ENCODE results near the gene DACT1. TPM values are rescaled to one million over a fixed set of nuclear protein-coding genes. Genes with fewer than 3 reads are reported as not detected.

Gene DACT1
- total and polyA plus RNA-seq, 10 of the 15 experiments (the other 5 are each of a cell fraction or from before 2014, with no cell fraction given), result 0.13 to 2.9 (median 0.91) TPM

DNA sequence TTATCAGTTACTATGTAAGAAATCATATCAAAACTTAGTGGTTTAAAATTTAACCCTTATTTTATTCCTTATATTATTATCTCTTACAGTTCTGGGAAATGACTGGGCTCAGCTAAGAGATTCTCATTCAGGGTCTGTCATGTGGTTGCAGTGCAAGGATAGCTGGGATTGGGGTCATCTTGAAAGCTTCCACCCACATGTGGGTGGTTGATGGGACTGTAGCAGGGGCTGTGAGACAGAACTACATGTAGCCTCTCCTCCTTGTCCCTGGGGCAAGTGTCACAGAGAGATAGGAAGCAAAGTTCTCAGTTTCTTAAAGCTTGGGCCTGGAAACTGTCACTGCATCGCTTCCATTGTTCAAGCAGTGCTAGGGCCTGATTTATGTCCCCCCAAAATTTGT, 57.8 kb downstream of the DACT1 start:
- BruUV-seq (replicated peaks), result no TSS peak
- Histone ChIP-seq H2AFZ (ENCODE audit: control insufficient read depth, low read depth, low read length) (no peak overlapping the region), H3K4me2 (ENCODE audit: control insufficient read depth, insufficient read depth) (no peak overlapping the region), H3K9me3 (replicated peaks; ENCODE audit: control insufficient read depth, insufficient read depth, low read length) (no peaks in the 10 kb centered on the region), H3K27ac (ENCODE audit: control insufficient read depth, insufficient read depth) (no peak overlapping the region), H3K4me1 (ENCODE audit: control insufficient read depth, insufficient read depth, low read length) (no peaks in the 10 kb centered on the region), H4K20me1 (ENCODE audit: control insufficient read depth, insufficient read depth) (no peaks in the 10 kb centered on the region), H3K27me3 (replicated peaks in 1 of 2; ENCODE audit: control insufficient read depth in 2 of 2, insufficient read depth in 2 of 2, low read length in 1 of 2) (no peaks in the 10 kb centered on the region), H3K9ac (ENCODE audit: control insufficient read depth, insufficient read depth, low read length) (no peak overlapping the region), H3K4me3 (no peak overlapping the region), H3K36me3 (ENCODE audit: control insufficient read depth in 2 of 2, insufficient read depth in 2 of 2, low read length in 1 of 2) (no peaks in the 10 kb centered on the region), H3K79me2 (ENCODE audit: control insufficient read depth, insufficient read depth, low read length) (no peaks in the 10 kb centered on the region)
- intact Hi-C loops (cut with micrococcal nuclease; ENCODE audit: unreplicated experiment), result no loop called here
- no peak for FAIRE-seq
- WGBS (ENCODE audit: insufficient coverage, insufficient replicate concordance, low lambda C conversion rate, missing lambda C conversion rate), result 0% methylated on average over 1 of the region's 1 CpG
- in situ Hi-C loops (cut with MboI), result no loop called here
- RAD21 ChIA-PET (ENCODE audit: unreplicated experiment), result no interaction called here
- TF ChIP-seq, protein P1, sequence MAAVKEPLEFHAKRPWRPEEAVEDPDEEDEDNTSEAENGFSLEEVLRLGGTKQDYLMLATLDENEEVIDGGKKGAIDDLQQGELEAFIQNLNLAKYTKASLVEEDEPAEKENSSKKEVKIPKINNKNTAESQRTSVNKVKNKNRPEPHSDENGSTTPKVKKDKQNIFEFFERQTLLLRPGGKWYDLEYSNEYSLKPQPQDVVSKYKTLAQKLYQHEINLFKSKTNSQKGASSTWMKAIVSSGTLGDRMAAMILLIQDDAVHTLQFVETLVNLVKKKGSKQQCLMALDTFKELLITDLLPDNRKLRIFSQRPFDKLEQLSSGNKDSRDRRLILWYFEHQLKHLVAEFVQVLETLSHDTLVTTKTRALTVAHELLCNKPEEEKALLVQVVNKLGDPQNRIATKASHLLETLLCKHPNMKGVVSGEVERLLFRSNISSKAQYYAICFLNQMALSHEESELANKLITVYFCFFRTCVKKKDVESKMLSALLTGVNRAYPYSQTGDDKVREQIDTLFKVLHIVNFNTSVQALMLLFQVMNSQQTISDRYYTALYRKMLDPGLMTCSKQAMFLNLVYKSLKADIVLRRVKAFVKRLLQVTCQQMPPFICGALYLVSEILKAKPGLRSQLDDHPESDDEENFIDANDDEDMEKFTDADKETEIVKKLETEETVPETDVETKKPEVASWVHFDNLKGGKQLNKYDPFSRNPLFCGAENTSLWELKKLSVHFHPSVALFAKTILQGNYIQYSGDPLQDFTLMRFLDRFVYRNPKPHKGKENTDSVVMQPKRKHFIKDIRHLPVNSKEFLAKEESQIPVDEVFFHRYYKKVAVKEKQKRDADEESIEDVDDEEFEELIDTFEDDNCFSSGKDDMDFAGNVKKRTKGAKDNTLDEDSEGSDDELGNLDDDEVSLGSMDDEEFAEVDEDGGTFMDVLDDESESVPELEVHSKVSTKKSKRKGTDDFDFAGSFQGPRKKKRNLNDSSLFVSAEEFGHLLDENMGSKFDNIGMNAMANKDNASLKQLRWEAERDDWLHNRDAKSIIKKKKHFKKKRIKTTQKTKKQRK (IDR thresholded peaks at IDR 0.05; ENCODE audit: low read depth, low read length), result no peak
- TF ChIP-seq, protein P2, sequence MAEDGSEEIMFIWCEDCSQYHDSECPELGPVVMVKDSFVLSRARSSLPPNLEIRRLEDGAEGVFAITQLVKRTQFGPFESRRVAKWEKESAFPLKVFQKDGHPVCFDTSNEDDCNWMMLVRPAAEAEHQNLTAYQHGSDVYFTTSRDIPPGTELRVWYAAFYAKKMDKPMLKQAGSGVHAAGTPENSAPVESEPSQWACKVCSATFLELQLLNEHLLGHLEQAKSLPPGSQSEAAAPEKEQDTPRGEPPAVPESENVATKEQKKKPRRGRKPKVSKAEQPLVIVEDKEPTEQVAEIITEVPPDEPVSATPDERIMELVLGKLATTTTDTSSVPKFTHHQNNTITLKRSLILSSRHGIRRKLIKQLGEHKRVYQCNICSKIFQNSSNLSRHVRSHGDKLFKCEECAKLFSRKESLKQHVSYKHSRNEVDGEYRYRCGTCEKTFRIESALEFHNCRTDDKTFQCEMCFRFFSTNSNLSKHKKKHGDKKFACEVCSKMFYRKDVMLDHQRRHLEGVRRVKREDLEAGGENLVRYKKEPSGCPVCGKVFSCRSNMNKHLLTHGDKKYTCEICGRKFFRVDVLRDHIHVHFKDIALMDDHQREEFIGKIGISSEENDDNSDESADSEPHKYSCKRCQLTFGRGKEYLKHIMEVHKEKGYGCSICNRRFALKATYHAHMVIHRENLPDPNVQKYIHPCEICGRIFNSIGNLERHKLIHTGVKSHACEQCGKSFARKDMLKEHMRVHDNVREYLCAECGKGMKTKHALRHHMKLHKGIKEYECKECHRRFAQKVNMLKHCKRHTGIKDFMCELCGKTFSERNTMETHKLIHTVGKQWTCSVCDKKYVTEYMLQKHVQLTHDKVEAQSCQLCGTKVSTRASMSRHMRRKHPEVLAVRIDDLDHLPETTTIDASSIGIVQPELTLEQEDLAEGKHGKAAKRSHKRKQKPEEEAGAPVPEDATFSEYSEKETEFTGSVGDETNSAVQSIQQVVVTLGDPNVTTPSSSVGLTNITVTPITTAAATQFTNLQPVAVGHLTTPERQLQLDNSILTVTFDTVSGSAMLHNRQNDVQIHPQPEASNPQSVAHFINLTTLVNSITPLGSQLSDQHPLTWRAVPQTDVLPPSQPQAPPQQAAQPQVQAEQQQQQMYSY (CRISPR knock-in tag; IDR thresholded peaks at IDR 0.05), result no peak
- no peak for TF ChIP-seq CHD1 (IDR thresholded peaks at IDR 0.05; ENCODE audit: low read depth, low read length)
- TF ChIP-seq TCF3 (IDR thresholded peaks at IDR 0.05; ENCODE audit: borderline replicate concordance, insufficient read depth, low read depth, low read length), result no peak
- TF ChIP-seq SUPT20H (IDR thresholded peaks at IDR 0.05; ENCODE audit: borderline replicate concordance, control insufficient read depth, low read depth, low read length), result no peak
- TF ChIP-seq MTA2 (IDR thresholded peaks at IDR 0.05; ENCODE audit: low read depth), result no peak
- TF ChIP-seq STAT1 (conservative IDR thresholded peaks at IDR 0.05), result no peak
- DNase-seq (ENCODE audit: low read depth, low spot score), result no peak
- SMC1A ChIA-PET (ENCODE audit: uncharacterized antibody, unreplicated experiment), result interaction anchor here (0.9 kb wide), 2 partner anchors 13 to 17 kb away, joined by 3 read pairs; no protein-coding TSS in a partner anchor
- no peak for ATAC-seq
- CTCF ChIA-PET, result no interaction called here
- POLR2A ChIA-PET, result no interaction called here
